Colonic mucosa (tissue), 4 donors: ENCODE data around the gene ZNF770. TPM values are rescaled to one million over a fixed set of nuclear protein-coding genes. Genes with fewer than 3 reads are reported as not detected.
"Not testable (repeated sequence)": the region's sequence is repeated elsewhere in the genome, so short reads cannot be mapped to it uniquely, and the experiment has no call there.

Experiments used
- DNase-seq: peaks from one replicate; pipeline ENCODE4 v3.0.0-alpha.2; 2020
- H3K27ac ChIP-seq: fragments of 200-600 bp; one replicate; pipeline ENCODE4 v1.8.0; 2021
- H3K27me3 ChIP-seq: fragments of 200-600 bp; one replicate; pipeline ENCODE4 v1.8.0; 2021
- H3K36me3 ChIP-seq: fragments of 200-600 bp; one replicate; pipeline ENCODE4 v1.8.0; 2021
- H3K4me1 ChIP-seq: fragments of 200-600 bp; one replicate; pipeline ENCODE4 v1.8.0; 2021; ENCODE audit warnings: mild to moderate bottlenecking
- H3K4me3 ChIP-seq: fragments of 200-600 bp; one replicate; pipeline ENCODE4 v1.8.0; 2021
- H3K9ac ChIP-seq, 2 donors: one replicate each; pipeline ENCODE4 v1.7.0; 2013; ENCODE audit warnings: control low read depth in 2 of 2, low read depth in 2 of 2, low read length in 2 of 2
- H3K9me3 ChIP-seq: fragments of 200-600 bp; one replicate; pipeline ENCODE4 v1.8.0; 2021
- CTCF ChIP-seq: fragments of 200-600 bp; IDR thresholded peaks from one replicate; pipeline ENCODE4 v1.8.0; 2022; ENCODE audit warnings: antibody characterized with exemption, mild to moderate bottlenecking
- intact Hi-C: fragments of 100-400 bp; cut with DNase I; formaldehyde crosslinking; loops from one replicate; pipeline ENCODE4 v1.14.1; 2022
- total RNA-seq, 2 donors: library from RNA; stranded (reverse); fragmentation: NEBNext Ultra II Directional in 1 of 2; extraction: Animal tissue kit (Norgen Biotek cat#: 25700) in 1 of 2; gene quantifications; one replicate each; pipeline ENCODE4 v1.2.1, GENCODE V29; 2021
- donor health status: healthy.
- donor health status: DM: no; HTN: no; CAD: no.
- donor health status: DM: no; HTN: no; CAD: no.

ZNF770 gene
- total RNA-seq, 2 donors from 2014 or later, result 29.1 to 31.9 TPM

- Histone ChIP-seq H3K4me1 (no peaks in the 10 kb centered on the region), H3K36me3 (peaks cover 18% of the 10 kb centered on the region), H3K9ac (no peak overlapping the region), H3K27ac (no peak overlapping the region), H3K9me3 (no peaks in the 10 kb centered on the region), H3K27me3 (no peaks in the 10 kb centered on the region), H3K4me3 (no peak overlapping the region)
- TF ChIP-seq CTCF, result no peak
- intact Hi-C loops, result no loop called here
- DNase-seq, result no peak
These were observed 46.3 kb downstream of the ZNF770 start for GRCh38 chr15:34941831-34942230.

- no peak overlapping the region for H3K9ac ChIP-seq
- H3K27ac ChIP-seq, result no peak overlapping the region
- intact Hi-C loops, result no loop called here
- DNase-seq, result no peak
- peaks cover 18% of the 10 kb centered on the region for H3K36me3 ChIP-seq
- H3K4me3 ChIP-seq, result no peak overlapping the region
- H3K27me3 ChIP-seq, result no peaks in the 10 kb centered on the region
- H3K4me1 ChIP-seq, result no peaks in the 10 kb centered on the region
- H3K9me3 ChIP-seq, result no peaks in the 10 kb centered on the region
- TF ChIP-seq CTCF, result no peak
These were observed 46.8 kb downstream of the ZNF770 start for GRCh38 chr15:34941185-34941698.

- Histone ChIP-seq H3K27ac (no peak overlapping the region), H3K4me3 (no peak overlapping the region), H3K9me3 (no peaks in the 10 kb centered on the region), H3K9ac (no peak overlapping the region), H3K36me3 (peaks cover 14% of the 10 kb centered on the region), H3K27me3 (no peaks in the 10 kb centered on the region), H3K4me1 (no peaks in the 10 kb centered on the region)
- no peak for TF ChIP-seq CTCF
- intact Hi-C loops, result no loop called here
- no peak for DNase-seq
These were observed 54.6 kb downstream of the ZNF770 start for GRCh38 chr15:34933432-34933975.

GRCh38 chr15:34928349-34928748 lies 59.7 kb downstream of the ZNF770 start:
- H3K9ac ChIP-seq, H3K27ac ChIP-seq, H3K9me3 ChIP-seq, H3K4me3 ChIP-seq, intact Hi-C loops, DNase-seq, H3K27me3 ChIP-seq, H3K4me1 ChIP-seq: not testable (repeated sequence)
- peaks cover 19% of the 10 kb centered on the region for H3K36me3 ChIP-seq

Other genes starting within 250 kb of the ZNF770 start
- not detected for gene GJD2, start 233.3 kb downstream of the ZNF770 start, total RNA-seq
- 1 to 10 TPM in 1 of 2 donors, not detected in 1; 4.9 TPM for gene ACTC1, start 192.7 kb downstream of the ZNF770 start, total RNA-seq
- 10 to 100 TPM; 26.5 to 27.0 TPM for gene AQR, start 18.5 kb downstream of the ZNF770 start, total RNA-seq
- not detected for gene NANOGP8, start 97.0 kb upstream of the ZNF770 start, total RNA-seq